IMR-90 (cell line): ENCODE results near the gene CDC14A.

Experiments used
- FOS ChIP-seq: fragments of 150-350 bp; IDR thresholded peaks from 2 replicates; pipeline ENCODE4 v1.6.1; 2016; ENCODE audit warnings: low read depth, low read length
- POLR2A ChIP-seq: IDR thresholded peaks from 2 replicates; pipeline ENCODE4 v1.6.1; 2012; ENCODE audit warnings: mild to moderate bottlenecking, low read depth, low read length
- RFX5 ChIP-seq: IDR thresholded peaks from 2 replicates; pipeline ENCODE4 v1.8.0; 2012; ENCODE audit warnings: low read depth, mild to moderate bottlenecking, low read length, moderate library complexity
- SMC3 ChIP-seq: fragments of 150-350 bp; IDR thresholded peaks from 2 replicates; pipeline ENCODE4 v1.6.1; 2016; ENCODE audit warnings: low read depth, mild to moderate bottlenecking, antibody characterized with exemption, low read length, moderate library complexity
- TF ChIP-seq, protein P1 (sequence below): conservative IDR thresholded peaks from 2 replicates; pipeline ENCODE4 v1.5.1; 2012; ENCODE audit warnings: mild to moderate bottlenecking, low read depth, low read length, improper control_type of control experiment
- TF ChIP-seq, protein P2 (sequence below): fragments of 150-350 bp; IDR thresholded peaks from 2 replicates; pipeline ENCODE4 v1.6.1; 2017; ENCODE audit warnings: mild to moderate bottlenecking, antibody characterized with exemption, low read length, low read depth

DNA sequence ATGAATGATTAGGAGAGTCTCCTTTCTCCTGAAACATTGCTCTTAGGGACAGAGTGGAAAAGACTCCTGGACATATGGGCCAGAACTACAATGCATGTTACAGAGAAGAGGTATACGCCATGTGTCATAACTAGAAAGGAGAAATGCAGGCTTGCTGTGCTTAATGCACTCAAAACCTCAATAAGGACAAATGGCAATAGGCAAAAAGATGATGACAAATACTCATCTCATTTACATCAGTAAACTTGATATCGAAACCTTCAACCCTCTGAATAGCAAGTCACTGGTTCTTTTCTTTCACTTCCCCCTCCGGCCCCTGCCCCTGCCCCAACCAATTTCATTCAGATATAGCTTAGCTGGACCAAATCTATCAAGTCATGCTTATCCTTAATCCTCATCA lies 183.7 kb downstream of the CDC14A start:
- TF ChIP-seq, protein P1, sequence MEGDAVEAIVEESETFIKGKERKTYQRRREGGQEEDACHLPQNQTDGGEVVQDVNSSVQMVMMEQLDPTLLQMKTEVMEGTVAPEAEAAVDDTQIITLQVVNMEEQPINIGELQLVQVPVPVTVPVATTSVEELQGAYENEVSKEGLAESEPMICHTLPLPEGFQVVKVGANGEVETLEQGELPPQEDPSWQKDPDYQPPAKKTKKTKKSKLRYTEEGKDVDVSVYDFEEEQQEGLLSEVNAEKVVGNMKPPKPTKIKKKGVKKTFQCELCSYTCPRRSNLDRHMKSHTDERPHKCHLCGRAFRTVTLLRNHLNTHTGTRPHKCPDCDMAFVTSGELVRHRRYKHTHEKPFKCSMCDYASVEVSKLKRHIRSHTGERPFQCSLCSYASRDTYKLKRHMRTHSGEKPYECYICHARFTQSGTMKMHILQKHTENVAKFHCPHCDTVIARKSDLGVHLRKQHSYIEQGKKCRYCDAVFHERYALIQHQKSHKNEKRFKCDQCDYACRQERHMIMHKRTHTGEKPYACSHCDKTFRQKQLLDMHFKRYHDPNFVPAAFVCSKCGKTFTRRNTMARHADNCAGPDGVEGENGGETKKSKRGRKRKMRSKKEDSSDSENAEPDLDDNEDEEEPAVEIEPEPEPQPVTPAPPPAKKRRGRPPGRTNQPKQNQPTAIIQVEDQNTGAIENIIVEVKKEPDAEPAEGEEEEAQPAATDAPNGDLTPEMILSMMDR: no peak
- TF ChIP-seq, protein P2, sequence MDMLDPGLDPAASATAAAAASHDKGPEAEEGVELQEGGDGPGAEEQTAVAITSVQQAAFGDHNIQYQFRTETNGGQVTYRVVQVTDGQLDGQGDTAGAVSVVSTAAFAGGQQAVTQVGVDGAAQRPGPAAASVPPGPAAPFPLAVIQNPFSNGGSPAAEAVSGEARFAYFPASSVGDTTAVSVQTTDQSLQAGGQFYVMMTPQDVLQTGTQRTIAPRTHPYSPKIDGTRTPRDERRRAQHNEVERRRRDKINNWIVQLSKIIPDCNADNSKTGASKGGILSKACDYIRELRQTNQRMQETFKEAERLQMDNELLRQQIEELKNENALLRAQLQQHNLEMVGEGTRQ: no peak
- TF ChIP-seq FOS (no peak), POLR2A (no peak), RFX5 (no peak), SMC3 (no peak)
